ENCODE results near the gene PSMB10.

Gene PSMB10

GRCh38 chr16:67935402-67936123 is 1.1 kb downstream of the PSMB10 start:
- Histone ChIP-seq H3K23ac (ENCODE audit: low read length in 2 of 2) (peak overlapping the region in 1 of 2 experiments; percentile 75), H3K79me1 (replicated peaks; ENCODE audit: low read length, poor library complexity, severe bottlenecking) (peaks cover 17% of the 10 kb centered on the region), H2BK5ac (ENCODE audit: low read depth, low read length, poor library complexity, severe bottlenecking) (peak overlapping the region; percentile 93), H3K4ac (ENCODE audit: low read depth in 1 of 2, low read length in 2 of 2) (peak overlapping the region; percentile 98), H3K36me3 (ENCODE audit: control insufficient read depth in 1 of 2, insufficient read depth in 2 of 2, low read depth in 1 of 2, low read length in 2 of 2) (peaks cover 38 to 48% of the 10 kb centered on the region in 2 experiments), H2AK5ac (ENCODE audit: low read length, severe bottlenecking) (peak overlapping the region; percentile 47), H2BK120ac (ENCODE audit: low read depth, low read length) (peak overlapping the region; percentile 73), H2BK15ac (ENCODE audit: low read depth, poor library complexity, severe bottlenecking) (peak overlapping the region; percentile 39), H3K27ac (ENCODE audit: low read length, poor library complexity, severe bottlenecking) (peak overlapping the region; percentile 94), H3K4me2 (ENCODE audit: low read length, poor library complexity, severe bottlenecking) (peak overlapping the region; percentile 87), H2AFZ (ENCODE audit: low read depth, low read length) (peak overlapping the region; percentile 86), H3K14ac (ENCODE audit: low read length in 2 of 2) (peak overlapping the region in 1 of 2 experiments; percentile 96), H2BK12ac (ENCODE audit: low read length in 2 of 2) (peak overlapping the region in 1 of 2 experiments; percentile 45), H3K4me1 (ENCODE audit: control insufficient read depth, insufficient read depth, low read depth, low read length) (peaks cover 29% of the 10 kb centered on the region), H4K91ac (ENCODE audit: low read length) (peak overlapping the region; percentile 96), H3K18ac (ENCODE audit: low read depth in 1 of 2, low read length in 2 of 2) (peak overlapping the region; percentile 88 to 99), H3K9ac (ENCODE audit: low read length) (peak overlapping the region; percentile 98), H3K9me3 (ENCODE audit: control insufficient read depth, low read length) (no peaks in the 10 kb centered on the region), H3K27me3 (ENCODE audit: control insufficient read depth in 1 of 2, insufficient read depth in 1 of 2, low read length in 2 of 2) (no peaks in the 10 kb centered on the region), H4K8ac (ENCODE audit: low read length) (peak overlapping the region; percentile 95), H3K4me3 (ENCODE audit: insufficient read depth in 1 of 2, low read depth in 1 of 2, low read length in 2 of 2) (peak overlapping the region; percentile 95 to 98)
- DNase-seq = peak; percentile 93
- WGBS = under 1% methylated on average over 55 of the region's 55 CpGs

- DNase-seq = no peak
- peaks cover 38 to 48% of the 10 kb centered on the region in 2 experiments for H3K36me3 ChIP-seq (ENCODE audit: control insufficient read depth in 1 of 2, insufficient read depth in 2 of 2, low read depth in 1 of 2, low read length in 2 of 2)
- H3K79me1 ChIP-seq (replicated peaks; ENCODE audit: low read length, poor library complexity, severe bottlenecking) = peaks cover 22% of the 10 kb centered on the region
- peaks cover 28% of the 10 kb centered on the region for H3K4me1 ChIP-seq (ENCODE audit: control insufficient read depth, insufficient read depth, low read depth, low read length)
- WGBS = 18% methylated on average over 13 of the region's 13 CpGs
- H3K4me2 ChIP-seq (ENCODE audit: low read length, poor library complexity, severe bottlenecking) = peak overlapping the region; percentile 67
- H3K4me3 ChIP-seq (ENCODE audit: insufficient read depth in 1 of 2, low read depth in 1 of 2, low read length in 2 of 2) = peak overlapping the region; percentile 61 to 98
- H2AK5ac ChIP-seq (ENCODE audit: low read length, severe bottlenecking) = no peak overlapping the region
- peak overlapping the region; percentile 57 for H2AFZ ChIP-seq (ENCODE audit: low read depth, low read length)
- no peak overlapping the region for H2BK15ac ChIP-seq (ENCODE audit: low read depth, poor library complexity, severe bottlenecking)
- no peaks in the 10 kb centered on the region for H3K9me3 ChIP-seq (ENCODE audit: control insufficient read depth, low read length)
- no peak overlapping the region for H2BK12ac ChIP-seq (ENCODE audit: low read length in 2 of 2)
- H3K18ac ChIP-seq (ENCODE audit: low read depth in 1 of 2, low read length in 2 of 2) = peak overlapping the region in 1 of 2 experiments; percentile 97
- H2BK120ac ChIP-seq (ENCODE audit: low read depth, low read length) = no peak overlapping the region
- no peak overlapping the region for H3K23ac ChIP-seq (ENCODE audit: low read length in 2 of 2)
- H3K14ac ChIP-seq (ENCODE audit: low read length in 2 of 2) = peak overlapping the region in 1 of 2 experiments; percentile 77
- H3K9ac ChIP-seq (ENCODE audit: low read length) = peak overlapping the region; percentile 98
- H2BK5ac ChIP-seq (ENCODE audit: low read depth, low read length, poor library complexity, severe bottlenecking) = no peak overlapping the region
- peak overlapping the region; percentile 16 to 88 for H3K4ac ChIP-seq (ENCODE audit: low read depth in 1 of 2, low read length in 2 of 2)
- H3K27ac ChIP-seq (ENCODE audit: low read length, poor library complexity, severe bottlenecking) = no peak overlapping the region
- no peaks in the 10 kb centered on the region for H3K27me3 ChIP-seq (ENCODE audit: control insufficient read depth in 1 of 2, insufficient read depth in 1 of 2, low read length in 2 of 2)
- peak overlapping the region; percentile 2 for H4K8ac ChIP-seq (ENCODE audit: low read length)
- H4K91ac ChIP-seq (ENCODE audit: low read length) = peak overlapping the region; percentile 3
Measured at GRCh38 chr16:67935101-67935401, 1.6 kb downstream of the PSMB10 start.

GRCh38 chr16:67934306-67935100 is 2.1 kb downstream of the PSMB10 start:
- H3K36me3 ChIP-seq (ENCODE audit: control insufficient read depth in 1 of 2, insufficient read depth in 2 of 2, low read depth in 1 of 2, low read length in 2 of 2) = peaks cover 38 to 48% of the 10 kb centered on the region in 2 experiments
- no peaks in the 10 kb centered on the region for H3K27me3 ChIP-seq (ENCODE audit: control insufficient read depth in 1 of 2, insufficient read depth in 1 of 2, low read length in 2 of 2)
- no peak overlapping the region for H3K14ac ChIP-seq (ENCODE audit: low read length in 2 of 2)
- no peak overlapping the region for H2BK15ac ChIP-seq (ENCODE audit: low read depth, poor library complexity, severe bottlenecking)
- no peak overlapping the region for H3K23ac ChIP-seq (ENCODE audit: low read length in 2 of 2)
- H3K9ac ChIP-seq (ENCODE audit: low read length) = peak overlapping the region; percentile 98
- no peak overlapping the region for H2BK12ac ChIP-seq (ENCODE audit: low read length in 2 of 2)
- no peak overlapping the region for H3K27ac ChIP-seq (ENCODE audit: low read length, poor library complexity, severe bottlenecking)
- H3K9me3 ChIP-seq (ENCODE audit: control insufficient read depth, low read length) = no peaks in the 10 kb centered on the region
- peaks cover 25% of the 10 kb centered on the region for H3K4me1 ChIP-seq (ENCODE audit: control insufficient read depth, insufficient read depth, low read depth, low read length)
- peak overlapping the region in 1 of 2 experiments; percentile 98 for H3K4me3 ChIP-seq (ENCODE audit: insufficient read depth in 1 of 2, low read depth in 1 of 2, low read length in 2 of 2)
- no peak overlapping the region for H2BK120ac ChIP-seq (ENCODE audit: low read depth, low read length)
- peak overlapping the region in 1 of 2 experiments; percentile 1 for H3K4ac ChIP-seq (ENCODE audit: low read depth in 1 of 2, low read length in 2 of 2)
- H2BK5ac ChIP-seq (ENCODE audit: low read depth, low read length, poor library complexity, severe bottlenecking) = no peak overlapping the region
- H2AK5ac ChIP-seq (ENCODE audit: low read length, severe bottlenecking) = no peak overlapping the region
- H3K18ac ChIP-seq (ENCODE audit: low read depth in 1 of 2, low read length in 2 of 2) = no peak overlapping the region
- H4K8ac ChIP-seq (ENCODE audit: low read length) = no peak overlapping the region
- no peak for DNase-seq
- no peak overlapping the region for H4K91ac ChIP-seq (ENCODE audit: low read length)
- peaks cover 27% of the 10 kb centered on the region for H3K79me1 ChIP-seq (replicated peaks; ENCODE audit: low read length, poor library complexity, severe bottlenecking)
- WGBS = 79% methylated on average over 13 of the region's 13 CpGs
- H2AFZ ChIP-seq (ENCODE audit: low read depth, low read length) = no peak overlapping the region
- H3K4me2 ChIP-seq (ENCODE audit: low read length, poor library complexity, severe bottlenecking) = peak overlapping the region; percentile 67

GRCh38 chr16:67933805-67934204 is 2.8 kb downstream of the PSMB10 start:
- H3K18ac ChIP-seq (ENCODE audit: low read depth in 1 of 2, low read length in 2 of 2) = no peak overlapping the region
- no peak overlapping the region for H3K14ac ChIP-seq (ENCODE audit: low read length in 2 of 2)
- no peak overlapping the region for H3K9ac ChIP-seq (ENCODE audit: low read length)
- WGBS = 90% methylated on average over 7 of the region's 7 CpGs
- peaks cover 32% of the 10 kb centered on the region for H3K79me1 ChIP-seq (replicated peaks; ENCODE audit: low read length, poor library complexity, severe bottlenecking)
- H4K91ac ChIP-seq (ENCODE audit: low read length) = no peak overlapping the region
- H2BK12ac ChIP-seq (ENCODE audit: low read length in 2 of 2) = no peak overlapping the region
- H4K8ac ChIP-seq (ENCODE audit: low read length) = no peak overlapping the region
- H3K36me3 ChIP-seq (ENCODE audit: control insufficient read depth in 1 of 2, insufficient read depth in 2 of 2, low read depth in 1 of 2, low read length in 2 of 2) = peaks cover 42 to 50% of the 10 kb centered on the region in 2 experiments
- H3K9me3 ChIP-seq (ENCODE audit: control insufficient read depth, low read length) = no peaks in the 10 kb centered on the region
- peaks cover 25% of the 10 kb centered on the region for H3K4me1 ChIP-seq (ENCODE audit: control insufficient read depth, insufficient read depth, low read depth, low read length)
- no peak overlapping the region for H2AK5ac ChIP-seq (ENCODE audit: low read length, severe bottlenecking)
- H2AFZ ChIP-seq (ENCODE audit: low read depth, low read length) = no peak overlapping the region
- H3K4ac ChIP-seq (ENCODE audit: low read depth in 1 of 2, low read length in 2 of 2) = no peak overlapping the region
- no peak overlapping the region for H3K27ac ChIP-seq (ENCODE audit: low read length, poor library complexity, severe bottlenecking)
- no peak overlapping the region for H2BK120ac ChIP-seq (ENCODE audit: low read depth, low read length)
- no peak overlapping the region for H3K4me3 ChIP-seq (ENCODE audit: insufficient read depth in 1 of 2, low read depth in 1 of 2, low read length in 2 of 2)
- H3K4me2 ChIP-seq (ENCODE audit: low read length, poor library complexity, severe bottlenecking) = no peak overlapping the region
- H3K23ac ChIP-seq (ENCODE audit: low read length in 2 of 2) = no peak overlapping the region
- no peak for DNase-seq
- H2BK15ac ChIP-seq (ENCODE audit: low read depth, poor library complexity, severe bottlenecking) = no peak overlapping the region
- no peaks in the 10 kb centered on the region for H3K27me3 ChIP-seq (ENCODE audit: control insufficient read depth in 1 of 2, insufficient read depth in 1 of 2, low read length in 2 of 2)
- no peak overlapping the region for H2BK5ac ChIP-seq (ENCODE audit: low read depth, low read length, poor library complexity, severe bottlenecking)

Data from mesenchymal stem cell (in vitro differentiated cells and primary cell).